PC-9 (cell line): ENCODE results near the gene ARSG.

Experiments used
- EZH2 ChIP-seq: fragments of 200-600 bp; sonication (generic); IDR thresholded peaks from 2 replicates; pipeline ENCODE4 v1.8.0; 2017; ENCODE audit warnings: antibody characterized with exemption, low read depth
- TF ChIP-seq, protein P1 (sequence below): fragments of 200-600 bp; sonication (generic); conservative IDR thresholded peaks from 2 replicates; pipeline ENCODE4 v1.6.1; 2017; ENCODE audit warnings: mixed run types, antibody characterized with exemption, mild to moderate bottlenecking, moderate library complexity

GRCh38 chr17:68353111-68353521 is 61.8 kb downstream of the ARSG start:
- TF ChIP-seq, protein P1, sequence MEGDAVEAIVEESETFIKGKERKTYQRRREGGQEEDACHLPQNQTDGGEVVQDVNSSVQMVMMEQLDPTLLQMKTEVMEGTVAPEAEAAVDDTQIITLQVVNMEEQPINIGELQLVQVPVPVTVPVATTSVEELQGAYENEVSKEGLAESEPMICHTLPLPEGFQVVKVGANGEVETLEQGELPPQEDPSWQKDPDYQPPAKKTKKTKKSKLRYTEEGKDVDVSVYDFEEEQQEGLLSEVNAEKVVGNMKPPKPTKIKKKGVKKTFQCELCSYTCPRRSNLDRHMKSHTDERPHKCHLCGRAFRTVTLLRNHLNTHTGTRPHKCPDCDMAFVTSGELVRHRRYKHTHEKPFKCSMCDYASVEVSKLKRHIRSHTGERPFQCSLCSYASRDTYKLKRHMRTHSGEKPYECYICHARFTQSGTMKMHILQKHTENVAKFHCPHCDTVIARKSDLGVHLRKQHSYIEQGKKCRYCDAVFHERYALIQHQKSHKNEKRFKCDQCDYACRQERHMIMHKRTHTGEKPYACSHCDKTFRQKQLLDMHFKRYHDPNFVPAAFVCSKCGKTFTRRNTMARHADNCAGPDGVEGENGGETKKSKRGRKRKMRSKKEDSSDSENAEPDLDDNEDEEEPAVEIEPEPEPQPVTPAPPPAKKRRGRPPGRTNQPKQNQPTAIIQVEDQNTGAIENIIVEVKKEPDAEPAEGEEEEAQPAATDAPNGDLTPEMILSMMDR: no peak
- TF ChIP-seq EZH2: no peak
